Metanephros (tissue), 1 donor: Measurements from ENCODE around the gene TEX28. TPM values are rescaled to one million over a fixed set of nuclear protein-coding genes. Genes with fewer than 3 reads are reported as not detected.

Experiments
- total RNA-seq: library from RNA; depleted of rRNA; stranded (reverse); fragments of >200 nt; gene quantifications from one replicate; pipeline ENCODE4 v1.2.3, GENCODE V29; 2014

TEX28 gene
- not detected for total RNA-seq

GRCh38 chrX:154294791-154295574 is at the start of gene TEX28:
Gene TEX28, minus strand, starts transcription at chrX:154295124. Its CDS starts 3,007 bp downstream, at chrX:154292117.

GRCh38 chrX:154295664-154296310 is 863 bp upstream of the TEX28 start, which contains the start of gene TKTL1:
Gene TKTL1, plus strand, starts transcription at chrX:154295795. Its CDS starts 65 bp downstream, at chrX:154295860.

GRCh38 chrX:154257282-154257681 is 37.6 kb downstream of the TEX28 start, which contains the start of gene OPN1MW3:
Gene OPN1MW3, plus strand, starts transcription at chrX:154257582. Its CDS starts 38 bp downstream, at chrX:154257620.

Other genes with a start within 250 kb of the TEX28 start
- 30.7 TPM for gene MECP2, start 197.4 kb downstream of the TEX28 start, total RNA-seq
- gene OPN1LW, start 150.9 kb downstream of the TEX28 start, total RNA-seq, result not detected
- gene OPN1MW, start 112.5 kb downstream of the TEX28 start, total RNA-seq, result not detected
- gene OPN1MW2, start 75.4 kb downstream of the TEX28 start, total RNA-seq, result not detected
- gene OPN1MW3, start 37.5 kb downstream of the TEX28 start, total RNA-seq, result not detected
- gene TKTL1, start 671 bp upstream of the TEX28 start, total RNA-seq, result 0.18 TPM
- 813 TPM for gene FLNA, start 79.5 kb upstream of the TEX28 start, total RNA-seq
- 61.3 TPM for gene EMD, start 84.2 kb upstream of the TEX28 start, total RNA-seq
- gene RPL10, start 103.3 kb upstream of the TEX28 start, total RNA-seq, result 2,753 TPM
- gene DNASE1L1, start 114.1 kb upstream of the TEX28 start, total RNA-seq, result 27.1 TPM
- gene TAFAZZIN, start 116.4 kb upstream of the TEX28 start, total RNA-seq, result 35.7 TPM
- gene ATP6AP1, start 133.6 kb upstream of the TEX28 start, total RNA-seq, result 106 TPM
- gene GDI1, start 142.0 kb upstream of the TEX28 start, total RNA-seq, result 103 TPM
- 26.0 TPM for gene FAM50A, start 149.0 kb upstream of the TEX28 start, total RNA-seq
- 28.7 TPM for gene PLXNA3, start 163.2 kb upstream of the TEX28 start, total RNA-seq
- 11.6 TPM for gene LAGE3, start 184.2 kb upstream of the TEX28 start, total RNA-seq
- gene UBL4A, start 191.5 kb upstream of the TEX28 start, total RNA-seq, result 31.4 TPM
- gene SLC10A3, start 195.5 kb upstream of the TEX28 start, total RNA-seq, result 17.9 TPM
- gene FAM3A, start 221.1 kb upstream of the TEX28 start, total RNA-seq, result 23.9 TPM